ENCODE measurements around the gene LDLRAD3. TPM values are rescaled to one million over a fixed set of nuclear protein-coding genes. Genes with fewer than 3 reads are reported as not detected.

The LDLRAD3 gene
- total RNA-seq, 1 donor from 2014 or later, result 35.6 TPM

DNA sequence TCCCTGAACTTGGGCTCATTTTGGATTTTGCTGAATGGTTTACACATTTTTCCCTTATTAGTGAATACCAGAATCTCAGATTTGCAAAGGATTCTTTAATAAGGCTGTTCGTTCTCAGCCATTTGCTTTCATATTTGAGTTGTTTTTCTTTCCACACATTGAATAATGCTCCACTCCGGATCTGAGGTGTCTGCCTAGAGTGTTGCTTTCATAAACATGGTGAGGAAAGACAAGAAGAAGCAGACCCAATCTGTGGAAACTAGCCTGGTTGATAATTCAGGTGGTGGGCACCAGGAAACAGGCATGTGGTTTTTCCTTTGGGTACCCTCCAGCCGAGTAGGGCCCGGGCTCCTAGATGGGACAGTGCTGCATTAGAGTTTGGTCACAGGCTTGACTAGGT, 35.0 kb downstream of the LDLRAD3 start:
- H3K9ac ChIP-seq, result no peak overlapping the region
- peaks cover 2% of the 10 kb centered on the region for H3K36me3 ChIP-seq
- H3K36me3 Mint-ChIP-seq, result peaks cover 29% of the 10 kb centered on the region
- H3K27ac Mint-ChIP-seq, result no peak overlapping the region
- H3K4me1 ChIP-seq, result peaks cover 18% of the 10 kb centered on the region
- H3K4me2 ChIP-seq, result no peak overlapping the region
- H3K27me3 ChIP-seq, result no peaks in the 10 kb centered on the region
- H3K79me2 ChIP-seq (ENCODE audit: low read depth), result peaks cover 100% of the 10 kb centered on the region
- H3K9me3 ChIP-seq (ENCODE audit: low read depth), result peaks cover 3% of the 10 kb centered on the region
- TF ChIP-seq EZH2phosphoT487 (IDR thresholded peaks at IDR 0.05), result no peak
- TF ChIP-seq EZH2 (IDR thresholded peaks at IDR 0.05), result no peak
- TF ChIP-seq, protein P1, sequence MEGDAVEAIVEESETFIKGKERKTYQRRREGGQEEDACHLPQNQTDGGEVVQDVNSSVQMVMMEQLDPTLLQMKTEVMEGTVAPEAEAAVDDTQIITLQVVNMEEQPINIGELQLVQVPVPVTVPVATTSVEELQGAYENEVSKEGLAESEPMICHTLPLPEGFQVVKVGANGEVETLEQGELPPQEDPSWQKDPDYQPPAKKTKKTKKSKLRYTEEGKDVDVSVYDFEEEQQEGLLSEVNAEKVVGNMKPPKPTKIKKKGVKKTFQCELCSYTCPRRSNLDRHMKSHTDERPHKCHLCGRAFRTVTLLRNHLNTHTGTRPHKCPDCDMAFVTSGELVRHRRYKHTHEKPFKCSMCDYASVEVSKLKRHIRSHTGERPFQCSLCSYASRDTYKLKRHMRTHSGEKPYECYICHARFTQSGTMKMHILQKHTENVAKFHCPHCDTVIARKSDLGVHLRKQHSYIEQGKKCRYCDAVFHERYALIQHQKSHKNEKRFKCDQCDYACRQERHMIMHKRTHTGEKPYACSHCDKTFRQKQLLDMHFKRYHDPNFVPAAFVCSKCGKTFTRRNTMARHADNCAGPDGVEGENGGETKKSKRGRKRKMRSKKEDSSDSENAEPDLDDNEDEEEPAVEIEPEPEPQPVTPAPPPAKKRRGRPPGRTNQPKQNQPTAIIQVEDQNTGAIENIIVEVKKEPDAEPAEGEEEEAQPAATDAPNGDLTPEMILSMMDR (IDR thresholded peaks at IDR 0.05), result no peak
- H3K9me3 Mint-ChIP-seq, result peaks cover 31% of the 10 kb centered on the region
- H4K20me1 ChIP-seq (ENCODE audit: low read depth), result peaks cover 58% of the 10 kb centered on the region
- peaks cover 2% of the 10 kb centered on the region for H3K27me3 Mint-ChIP-seq (ENCODE audit: insufficient read depth, low read depth)
- H2AFZ ChIP-seq (replicated peaks), result no peak overlapping the region
- peaks cover 6% of the 10 kb centered on the region for H3F3A ChIP-seq (ENCODE audit: low read depth)
- DNase-seq (ENCODE audit: low spot score), result no peak
- H3K27ac ChIP-seq, result no peak overlapping the region
- no peak overlapping the region for H3K4me3 Mint-ChIP-seq
- peaks cover 29% of the 10 kb centered on the region for H3K4me1 Mint-ChIP-seq
- H3K4me3 ChIP-seq, result no peak overlapping the region

DNA sequence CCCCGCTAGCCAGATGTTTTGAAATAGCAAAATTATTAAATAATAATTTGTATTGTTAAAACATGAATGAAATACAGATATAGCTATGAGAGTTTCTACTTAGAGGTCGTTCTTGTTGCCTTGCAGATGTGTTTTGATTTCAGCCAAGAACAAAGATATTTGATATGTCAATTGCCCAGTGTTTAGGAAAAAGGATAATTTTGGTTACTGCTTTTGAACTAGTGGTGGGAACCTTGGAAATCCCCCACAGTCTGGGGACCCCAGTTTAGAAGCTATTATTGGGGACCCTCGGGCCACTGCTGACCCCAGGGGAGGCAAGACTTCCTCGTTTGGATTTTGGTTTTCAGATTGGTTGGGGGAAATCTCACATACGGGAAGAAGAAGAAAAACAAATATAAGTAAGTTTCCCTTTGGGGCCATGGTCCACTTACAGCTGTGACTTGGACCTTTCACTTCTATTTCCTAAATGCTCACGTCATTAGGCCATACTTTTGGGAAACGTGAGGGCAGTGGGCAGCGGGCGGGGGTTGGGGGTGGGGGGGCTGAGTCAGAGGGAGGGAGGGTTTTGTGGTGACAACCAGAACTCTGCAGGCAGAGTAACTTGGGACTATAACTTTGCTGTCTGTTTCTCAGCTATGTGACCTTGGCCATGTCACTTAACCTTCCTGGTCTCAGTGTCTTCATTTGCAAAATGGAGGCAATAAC, 37.0 kb downstream of the LDLRAD3 start:
- Histone ChIP-seq H3K27ac (no peak overlapping the region), H3K27me3 (no peaks in the 10 kb centered on the region), H3K79me2 (ENCODE audit: low read depth) (peaks cover 100% of the 10 kb centered on the region), H3K36me3 (peaks cover 2% of the 10 kb centered on the region), H4K20me1 (ENCODE audit: low read depth) (peaks cover 58% of the 10 kb centered on the region), H3K4me2 (no peak overlapping the region), H3F3A (ENCODE audit: low read depth) (peaks cover 6% of the 10 kb centered on the region), H3K9me3 (ENCODE audit: low read depth) (no peaks in the 10 kb centered on the region), H3K4me1 (peaks cover 18% of the 10 kb centered on the region), H3K9ac (no peak overlapping the region), H3K4me3 (no peak overlapping the region), H2AFZ (replicated peaks) (no peak overlapping the region)
- Mint-ChIP-seq H3K9me3 (peaks cover 28% of the 10 kb centered on the region), H3K4me1 (peaks cover 29% of the 10 kb centered on the region), H3K36me3 (peaks cover 25% of the 10 kb centered on the region), H3K4me3 (no peak overlapping the region), H3K27me3 (ENCODE audit: insufficient read depth, low read depth) (peaks cover 2% of the 10 kb centered on the region), H3K27ac (no peak overlapping the region)
- DNase-seq (ENCODE audit: low spot score), result no peak
- TF ChIP-seq, protein P1 (IDR thresholded peaks at IDR 0.05), result no peak
- TF ChIP-seq EZH2phosphoT487 (IDR thresholded peaks at IDR 0.05) (no peak), EZH2 (IDR thresholded peaks at IDR 0.05) (no peak)

DNA sequence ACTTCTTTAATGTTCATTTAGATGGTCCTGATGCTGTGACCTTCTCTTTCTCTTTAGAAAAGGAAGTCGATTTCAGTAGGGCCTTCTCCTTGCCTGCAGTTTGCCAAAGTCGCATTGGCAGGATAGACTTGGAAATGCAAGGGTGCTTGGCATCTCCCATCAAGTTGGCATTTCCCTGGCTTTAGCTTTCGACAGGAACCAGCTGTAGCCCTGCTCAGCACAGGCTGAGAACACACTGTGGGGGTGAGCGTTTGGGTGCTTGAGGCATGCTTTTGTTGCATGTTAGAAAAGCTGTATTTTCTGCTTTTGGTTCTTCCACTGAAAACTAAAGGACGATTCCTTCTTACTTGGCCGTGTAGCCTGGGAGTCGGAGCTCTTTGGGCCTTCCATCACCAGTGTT, 37.7 kb downstream of the LDLRAD3 start:
- Histone ChIP-seq H3K4me1 (peaks cover 18% of the 10 kb centered on the region), H3K9ac (no peak overlapping the region), H3K27me3 (no peaks in the 10 kb centered on the region), H3K9me3 (ENCODE audit: low read depth) (no peaks in the 10 kb centered on the region), H3K4me2 (no peak overlapping the region), H4K20me1 (ENCODE audit: low read depth) (peaks cover 58% of the 10 kb centered on the region), H2AFZ (replicated peaks) (no peak overlapping the region), H3K36me3 (peaks cover 2% of the 10 kb centered on the region), H3K4me3 (no peak overlapping the region), H3F3A (ENCODE audit: low read depth) (peaks cover 6% of the 10 kb centered on the region), H3K79me2 (ENCODE audit: low read depth) (peaks cover 100% of the 10 kb centered on the region), H3K27ac (no peak overlapping the region)
- peaks cover 19% of the 10 kb centered on the region for H3K36me3 Mint-ChIP-seq
- H3K27me3 Mint-ChIP-seq (ENCODE audit: insufficient read depth, low read depth), result peaks cover 2% of the 10 kb centered on the region
- TF ChIP-seq EZH2 (IDR thresholded peaks at IDR 0.05) (no peak), EZH2phosphoT487 (IDR thresholded peaks at IDR 0.05) (no peak)
- TF ChIP-seq, protein P1 (IDR thresholded peaks at IDR 0.05), result no peak
- no peak overlapping the region for H3K4me3 Mint-ChIP-seq
- DNase-seq (ENCODE audit: low spot score), result no peak
- no peak overlapping the region for H3K27ac Mint-ChIP-seq
- peaks cover 29% of the 10 kb centered on the region for H3K4me1 Mint-ChIP-seq
- peaks cover 25% of the 10 kb centered on the region for H3K9me3 Mint-ChIP-seq
